Prostate gland (tissue), 2 donors: Measurements from ENCODE around the gene GORASP1. TPM values are rescaled to one million over a fixed set of nuclear protein-coding genes. Genes with fewer than 3 reads are reported as not detected.

ENCODE experiments used
- DNase-seq: peaks from one replicate; pipeline ENCODE4 v3.0.0-alpha.2; 2019; ENCODE audit warnings: low spot score
- H3K27ac ChIP-seq, 2 donors: fragments of 200-600 bp; sonication (generic); 2 replicates each; pipeline ENCODE4 v1.5.1; 2017 to 2019
- H3K27me3 ChIP-seq: fragments of 200-600 bp; sonication (generic); replicated peaks from 2 replicates; pipeline ENCODE4 v1.5.1; 2019; ENCODE audit not compliant: insufficient read depth
- H3K36me3 ChIP-seq, 2 donors: fragments of 200-600 bp; sonication (generic); 1 replicate in 1 of 2; 2 replicates in 1 of 2; pipeline versions ENCODE4 v1.5.1 to v1.8.1; 2017 to 2019
- H3K4me1 ChIP-seq: fragments of 200-600 bp; sonication (generic); replicated peaks from 2 replicates; pipeline ENCODE4 v1.5.1; 2019
- H3K4me3 ChIP-seq, 2 donors: fragments of 200-600 bp; sonication (generic); 2 replicates each; pipeline ENCODE4 v1.5.1; 2017 to 2019
- H3K9me3 ChIP-seq: fragments of 200-600 bp; sonication (generic); 2 replicates; pipeline ENCODE4 v1.5.1; 2017
- POLR2A ChIP-seq: fragments of 450-650 bp; IDR thresholded peaks from one replicate; pipeline ENCODE4 v1.6.1; 2016; ENCODE audit warnings: antibody characterized with exemption, mild to moderate bottlenecking
- POLR2AphosphoS5 ChIP-seq: sonication (generic); formaldehyde crosslinking; IDR thresholded peaks from one replicate; pipeline ENCODE4 v1.6.1; 2017; ENCODE audit warnings: antibody characterized with exemption
- WGBS: methylation state at CpG from one replicate; pipeline ENCODE4 v1.1.5; 2018; 5-methylcytosine and 5-hydroxymethylcytosine counted together
- intact Hi-C: fragments of 100-400 bp; cut with DNase I; formaldehyde crosslinking; loops from one replicate; pipeline ENCODE4 v1.14.2; 2022
- total RNA-seq, 2 donors: library from RNA; depleted of rRNA; stranded (reverse); fragments of >200 nt; gene quantifications; one replicate each; pipeline ENCODE4 v1.1.0, GENCODE V29; 2016
- TF ChIP-seq, protein P1 (sequence below), 4 experiments: fragments of 200-600 bp in 2 of 4; fragments of 450-650 bp in 2 of 4; sonication (generic) in 2 of 4; IDR thresholded peaks; 1 replicate in 3 of 4; 2 replicates in 1 of 4; pipeline ENCODE4 v1.5.1; 2016 to 2019; ENCODE audit warnings: antibody characterized with exemption in 4 of 4, mild to moderate bottlenecking in 2 of 4, moderate library complexity in 2 of 4

GORASP1 gene
- total RNA-seq, 2 donors from 2014 or later, result 76.5 to 104 TPM

DNA sequence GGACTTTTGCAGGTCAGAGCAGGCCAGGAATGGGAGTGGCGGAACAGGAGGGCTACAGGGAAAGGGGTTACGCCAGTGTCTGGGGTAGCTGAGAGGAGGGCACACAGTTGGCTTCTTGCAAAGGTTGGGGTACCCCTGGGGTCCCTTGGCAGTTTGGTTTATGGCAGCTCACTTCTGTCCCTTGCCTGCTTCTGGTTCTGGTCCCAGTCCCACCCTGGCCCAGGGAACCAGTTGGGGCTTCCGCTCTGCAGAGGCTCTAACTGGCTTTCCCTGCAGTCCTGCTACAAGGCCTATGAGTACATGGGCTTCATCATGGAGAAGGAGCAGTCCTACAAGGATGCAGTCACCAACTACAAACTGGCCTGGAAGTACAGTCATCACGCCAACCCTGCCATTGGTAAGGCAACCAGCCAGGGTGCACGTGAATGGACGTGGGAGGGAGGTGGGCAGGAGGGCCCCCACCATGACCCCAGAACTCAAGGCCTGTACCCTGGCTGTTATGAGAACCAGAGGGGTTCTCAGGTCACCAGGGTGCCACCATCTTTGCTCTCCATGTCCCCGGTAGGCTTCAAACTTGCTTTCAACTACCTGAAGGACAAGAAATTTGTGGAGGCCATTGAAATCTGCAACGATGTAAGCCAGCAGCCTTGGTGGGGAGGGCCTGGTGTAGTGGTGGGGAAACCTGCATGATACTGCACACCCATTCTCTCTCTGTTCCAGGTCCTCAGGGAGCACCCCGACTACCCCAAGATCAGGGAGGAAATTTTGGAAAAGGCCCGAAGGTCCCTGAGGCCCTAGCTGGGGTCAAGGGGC, 30.8 kb upstream of the GORASP1 start:
- Histone ChIP-seq H3K4me3 (no peak overlapping the region), H3K9me3 (no peaks in the 10 kb centered on the region), H3K27me3 (no peaks in the 10 kb centered on the region), H3K27ac (peak overlapping the region in 1 of 2 donors; percentile 33), H3K4me1 (peaks cover 31% of the 10 kb centered on the region), H3K36me3 (no peaks in the 10 kb centered on the region)
- 92% methylated on average over 10 of the region's 10 CpGs for WGBS
- no peak for DNase-seq
- TF ChIP-seq, protein P1, sequence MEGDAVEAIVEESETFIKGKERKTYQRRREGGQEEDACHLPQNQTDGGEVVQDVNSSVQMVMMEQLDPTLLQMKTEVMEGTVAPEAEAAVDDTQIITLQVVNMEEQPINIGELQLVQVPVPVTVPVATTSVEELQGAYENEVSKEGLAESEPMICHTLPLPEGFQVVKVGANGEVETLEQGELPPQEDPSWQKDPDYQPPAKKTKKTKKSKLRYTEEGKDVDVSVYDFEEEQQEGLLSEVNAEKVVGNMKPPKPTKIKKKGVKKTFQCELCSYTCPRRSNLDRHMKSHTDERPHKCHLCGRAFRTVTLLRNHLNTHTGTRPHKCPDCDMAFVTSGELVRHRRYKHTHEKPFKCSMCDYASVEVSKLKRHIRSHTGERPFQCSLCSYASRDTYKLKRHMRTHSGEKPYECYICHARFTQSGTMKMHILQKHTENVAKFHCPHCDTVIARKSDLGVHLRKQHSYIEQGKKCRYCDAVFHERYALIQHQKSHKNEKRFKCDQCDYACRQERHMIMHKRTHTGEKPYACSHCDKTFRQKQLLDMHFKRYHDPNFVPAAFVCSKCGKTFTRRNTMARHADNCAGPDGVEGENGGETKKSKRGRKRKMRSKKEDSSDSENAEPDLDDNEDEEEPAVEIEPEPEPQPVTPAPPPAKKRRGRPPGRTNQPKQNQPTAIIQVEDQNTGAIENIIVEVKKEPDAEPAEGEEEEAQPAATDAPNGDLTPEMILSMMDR (IDR thresholded peaks at IDR 0.05), result no peak
- TF ChIP-seq POLR2AphosphoS5, result no peak
- no peak for TF ChIP-seq POLR2A
- intact Hi-C loops, result no loop called here

DNA sequence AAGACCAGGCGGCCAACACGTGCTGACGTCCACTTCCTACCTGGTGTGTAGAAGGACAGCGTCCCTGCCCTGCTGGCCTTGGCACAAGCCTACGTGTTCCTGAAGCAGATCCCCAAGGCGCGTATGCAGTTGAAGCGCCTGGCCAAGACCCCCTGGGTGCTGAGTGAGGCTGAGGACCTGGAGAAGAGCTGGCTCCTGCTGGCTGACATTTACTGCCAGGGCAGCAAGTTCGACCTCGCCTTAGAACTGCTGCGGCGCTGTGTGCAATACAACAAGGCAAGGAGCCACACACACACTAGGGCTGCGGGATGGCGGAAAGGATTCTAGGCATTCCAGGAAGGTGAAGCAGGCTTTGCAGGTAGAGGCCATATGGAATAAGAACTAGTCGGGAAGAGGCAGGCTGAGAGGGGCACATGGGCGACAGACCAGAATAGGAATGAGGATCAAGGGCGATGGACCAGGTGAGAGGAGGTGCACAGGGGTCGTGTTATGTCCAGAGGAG, 30.1 kb upstream of the GORASP1 start:
- DNase-seq, result no peak
- intact Hi-C loops, result no loop called here
- no peaks in the 10 kb centered on the region for H3K36me3 ChIP-seq
- TF ChIP-seq, protein P1 (IDR thresholded peaks at IDR 0.05), result no peak
- no peak overlapping the region for H3K4me3 ChIP-seq
- H3K27me3 ChIP-seq, result no peaks in the 10 kb centered on the region
- H3K4me1 ChIP-seq, result peaks cover 24% of the 10 kb centered on the region
- WGBS, result 96% methylated on average over 16 of the region's 18 CpGs
- no peaks in the 10 kb centered on the region for H3K9me3 ChIP-seq
- H3K27ac ChIP-seq, result no peak overlapping the region

DNA sequence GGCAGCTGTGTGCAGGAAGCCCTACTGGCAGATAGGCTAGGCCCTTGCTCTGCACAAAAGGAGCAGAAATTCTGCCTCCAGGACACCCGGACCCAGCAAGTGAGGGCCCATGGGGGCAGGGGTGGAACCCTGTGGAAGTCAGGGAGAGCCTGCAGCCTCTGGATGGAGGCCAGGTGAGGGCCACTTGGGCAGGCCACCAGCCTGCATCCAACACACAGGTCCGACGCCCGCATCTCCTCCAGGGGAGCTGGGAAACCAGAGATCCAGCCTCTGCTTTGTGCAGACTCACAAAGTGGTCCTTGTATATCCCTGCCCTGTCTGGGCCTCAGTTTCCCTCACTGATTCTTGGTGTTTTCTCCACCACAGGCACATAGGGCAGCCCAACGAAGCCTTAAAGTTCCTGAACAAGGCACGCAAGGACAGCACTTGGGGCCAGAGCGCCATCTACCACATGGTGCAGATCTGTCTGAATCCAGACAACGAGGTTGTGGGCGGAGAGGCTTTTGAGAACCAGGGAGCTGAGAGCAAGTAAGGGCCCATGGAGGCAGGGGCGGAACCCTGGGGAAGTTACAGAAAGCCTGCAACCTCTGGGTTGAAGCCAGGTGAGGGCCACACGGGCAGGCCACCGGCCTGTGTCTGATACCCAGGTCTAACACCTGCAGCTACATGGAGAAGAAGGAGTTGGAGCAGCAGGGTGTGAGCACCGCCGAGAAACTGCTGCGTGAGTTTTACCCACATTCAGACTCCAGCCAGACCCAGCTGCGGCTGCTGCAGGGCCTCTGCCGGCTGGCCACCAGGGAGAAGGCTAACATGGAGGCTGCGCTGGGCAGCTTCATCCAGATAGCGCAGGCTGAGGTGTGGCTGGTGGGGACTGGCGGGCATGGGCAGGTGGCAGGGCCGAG, 29.4 kb upstream of the GORASP1 start:
- Histone ChIP-seq H3K4me3 (no peak overlapping the region), H3K36me3 (no peaks in the 10 kb centered on the region), H3K27me3 (no peaks in the 10 kb centered on the region), H3K4me1 (peaks cover 17% of the 10 kb centered on the region), H3K9me3 (no peaks in the 10 kb centered on the region), H3K27ac (no peak overlapping the region)
- intact Hi-C loops, result no loop called here
- 94% methylated on average over 21 of the region's 21 CpGs for WGBS
- TF ChIP-seq POLR2A, result no peak
- no peak for TF ChIP-seq POLR2AphosphoS5
- TF ChIP-seq, protein P1 (IDR thresholded peaks at IDR 0.05), result no peak
- no peak for DNase-seq

DNA sequence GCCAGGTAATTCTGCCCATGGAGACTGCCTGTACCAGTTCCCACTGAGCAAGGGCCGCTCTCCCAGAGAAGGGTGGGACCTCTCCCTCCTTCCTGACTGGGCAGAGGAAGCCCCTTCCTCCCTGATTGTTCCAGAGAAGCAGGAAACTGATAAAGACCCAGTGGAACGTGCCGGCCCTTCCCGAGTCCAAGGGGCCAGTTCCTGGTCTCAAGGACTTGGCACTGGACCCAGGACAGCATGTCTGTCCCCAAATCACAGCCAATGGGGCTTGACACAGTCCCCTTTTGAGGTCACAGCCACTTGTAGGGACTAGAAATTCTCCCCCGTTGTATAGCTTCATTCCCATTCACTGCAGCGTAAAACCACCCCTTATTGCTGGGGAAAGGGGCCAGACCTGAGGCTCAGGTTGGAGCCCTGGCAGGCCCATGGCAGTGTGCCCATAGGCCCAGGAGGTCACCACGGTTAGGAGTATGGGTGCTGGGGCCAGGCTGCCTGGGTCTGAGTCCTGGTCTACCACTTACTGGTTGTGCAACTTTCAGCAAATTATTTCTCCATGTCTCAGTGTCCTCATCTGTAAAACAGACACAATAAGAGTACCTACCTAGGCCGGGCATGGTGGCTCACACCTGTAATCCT, 27.9 kb upstream of the GORASP1 start:
- Histone ChIP-seq H3K9me3 (no peaks in the 10 kb centered on the region), H3K27me3 (no peaks in the 10 kb centered on the region), H3K36me3 (no peaks in the 10 kb centered on the region), H3K4me1 (peaks cover 7% of the 10 kb centered on the region), H3K27ac (no peak overlapping the region), H3K4me3 (no peak overlapping the region)
- TF ChIP-seq, protein P1 (IDR thresholded peaks at IDR 0.05), result no peak
- TF ChIP-seq POLR2A, result no peak
- TF ChIP-seq POLR2AphosphoS5, result peak; percentile 12
- WGBS, result 75% methylated on average over 8 of the region's 8 CpGs
- no peak for DNase-seq
- intact Hi-C loops, result no loop called here
